ENCODE results near the gene SDR42E1. TPM values are rescaled to one million over a fixed set of nuclear protein-coding genes. Genes with fewer than 3 reads are reported as not detected.

Gene SDR42E1
- total RNA-seq, 1 experiment from 2014 or later: 4.4 TPM

- Histone ChIP-seq H3K9me2 (replicated peaks; ENCODE audit: insufficient read depth, low read length) (no peaks in the 10 kb centered on the region), H3K4me2 (ENCODE audit: low read depth, low read length, poor library complexity, severe bottlenecking) (no peak overlapping the region), H3K36me3 (ENCODE audit: insufficient read depth, low read length) (no peaks in the 10 kb centered on the region), H3K4me1 (ENCODE audit: low read length) (no peaks in the 10 kb centered on the region), H3K9ac (ENCODE audit: low read length) (no peak overlapping the region), H3K4me3 (ENCODE audit: low read length) (no peak overlapping the region), H3K27ac (ENCODE audit: low read length) (no peak overlapping the region), H3K9me3 (ENCODE audit: low read length) (no peaks in the 10 kb centered on the region), H2AFZ (ENCODE audit: low read length) (no peak overlapping the region), H4K20me1 (ENCODE audit: insufficient read depth, low read depth, low read length) (no peaks in the 10 kb centered on the region; the same call in 1 of the 2 replicates), H3K79me2 (ENCODE audit: low read length) (no peaks in the 10 kb centered on the region), H3K27me3 (ENCODE audit: low read length) (no peaks in the 10 kb centered on the region)
- no peak for DNase-seq
Measured at GRCh38 chr16:82033683-82034300, 22.5 kb upstream of the SDR42E1 start.

- Histone ChIP-seq H4K20me1 (ENCODE audit: insufficient read depth, low read depth, low read length) (no peaks in the 10 kb centered on the region; the same call in 1 of the 2 replicates), H3K4me3 (ENCODE audit: low read length) (no peak overlapping the region), H3K9ac (ENCODE audit: low read length) (no peak overlapping the region), H3K27me3 (ENCODE audit: low read length) (no peaks in the 10 kb centered on the region), H3K36me3 (ENCODE audit: insufficient read depth, low read length) (no peaks in the 10 kb centered on the region), H3K4me2 (ENCODE audit: low read depth, low read length, poor library complexity, severe bottlenecking) (no peak overlapping the region), H3K27ac (ENCODE audit: low read length) (no peak overlapping the region), H3K9me2 (replicated peaks; ENCODE audit: insufficient read depth, low read length) (no peaks in the 10 kb centered on the region), H3K79me2 (ENCODE audit: low read length) (no peaks in the 10 kb centered on the region), H3K4me1 (ENCODE audit: low read length) (no peaks in the 10 kb centered on the region), H2AFZ (ENCODE audit: low read length) (no peak overlapping the region), H3K9me3 (ENCODE audit: low read length) (no peaks in the 10 kb centered on the region)
- DNase-seq: no peak
Measured at GRCh38 chr16:82033006-82033405, 21.7 kb upstream of the SDR42E1 start.

GRCh38 chr16:82031116-82032084 is 20.1 kb upstream of the SDR42E1 start:
- H2AFZ ChIP-seq (ENCODE audit: low read length): no peak overlapping the region
- H3K4me1 ChIP-seq (ENCODE audit: low read length): no peaks in the 10 kb centered on the region
- no peaks in the 10 kb centered on the region for H3K27me3 ChIP-seq (ENCODE audit: low read length)
- no peaks in the 10 kb centered on the region; the same call in 1 of the 2 replicates for H4K20me1 ChIP-seq (ENCODE audit: insufficient read depth, low read depth, low read length)
- no peak overlapping the region for H3K9ac ChIP-seq (ENCODE audit: low read length)
- H3K4me3 ChIP-seq (ENCODE audit: low read length): no peak overlapping the region
- no peaks in the 10 kb centered on the region for H3K36me3 ChIP-seq (ENCODE audit: insufficient read depth, low read length)
- no peak overlapping the region for H3K4me2 ChIP-seq (ENCODE audit: low read depth, low read length, poor library complexity, severe bottlenecking)
- H3K79me2 ChIP-seq (ENCODE audit: low read length): no peaks in the 10 kb centered on the region
- no peaks in the 10 kb centered on the region for H3K9me2 ChIP-seq (replicated peaks; ENCODE audit: insufficient read depth, low read length)
- no peaks in the 10 kb centered on the region for H3K9me3 ChIP-seq (ENCODE audit: low read length)
- peak; percentile 52 for DNase-seq
- H3K27ac ChIP-seq (ENCODE audit: low read length): no peak overlapping the region

- Histone ChIP-seq H3K9ac (ENCODE audit: low read length) (no peak overlapping the region), H3K9me3 (ENCODE audit: low read length) (no peaks in the 10 kb centered on the region), H4K20me1 (ENCODE audit: insufficient read depth, low read depth, low read length) (no peaks in the 10 kb centered on the region)
Measured at GRCh38 chr16:82027629-82028064, 16.4 kb upstream of the SDR42E1 start.

GRCh38 chr16:82024883-82025282 is 13.6 kb upstream of the SDR42E1 start:
- Histone ChIP-seq H2AFZ (ENCODE audit: low read length) (no peak overlapping the region), H3K9ac (ENCODE audit: low read length) (no peak overlapping the region), H3K9me2 (replicated peaks; ENCODE audit: insufficient read depth, low read length) (no peaks in the 10 kb centered on the region), H3K79me2 (ENCODE audit: low read length) (no peaks in the 10 kb centered on the region), H3K27me3 (ENCODE audit: low read length) (no peaks in the 10 kb centered on the region), H4K20me1 (ENCODE audit: insufficient read depth, low read depth, low read length) (no peaks in the 10 kb centered on the region), H3K4me3 (ENCODE audit: low read length) (no peak overlapping the region), H3K4me2 (ENCODE audit: low read depth, low read length, poor library complexity, severe bottlenecking) (no peak overlapping the region), H3K4me1 (ENCODE audit: low read length) (no peaks in the 10 kb centered on the region), H3K36me3 (ENCODE audit: insufficient read depth, low read length) (no peaks in the 10 kb centered on the region), H3K27ac (ENCODE audit: low read length) (no peak overlapping the region), H3K9me3 (ENCODE audit: low read length) (no peaks in the 10 kb centered on the region)
- DNase-seq: no peak

More at GRCh38 chr16:82027629-82028064, 16.4 kb upstream of the SDR42E1 start:
- H3K4me1 ChIP-seq (ENCODE audit: low read length): no peaks in the 10 kb centered on the region
- H3K27ac ChIP-seq (ENCODE audit: low read length): no peak overlapping the region
- no peaks in the 10 kb centered on the region for H3K9me2 ChIP-seq (replicated peaks; ENCODE audit: insufficient read depth, low read length)
- H2AFZ ChIP-seq (ENCODE audit: low read length): no peak overlapping the region
- DNase-seq: no peak
- H3K27me3 ChIP-seq (ENCODE audit: low read length): no peaks in the 10 kb centered on the region
- H3K4me2 ChIP-seq (ENCODE audit: low read depth, low read length, poor library complexity, severe bottlenecking): no peak overlapping the region
- no peaks in the 10 kb centered on the region for H3K36me3 ChIP-seq (ENCODE audit: insufficient read depth, low read length)
- no peak overlapping the region for H3K4me3 ChIP-seq (ENCODE audit: low read length)
- H3K79me2 ChIP-seq (ENCODE audit: low read length): no peaks in the 10 kb centered on the region

GRCh38 chr16:82024316-82024715 is 13.0 kb upstream of the SDR42E1 start:
- Histone ChIP-seq H3K4me2 (ENCODE audit: low read depth, low read length, poor library complexity, severe bottlenecking) (no peak overlapping the region), H3K27ac (ENCODE audit: low read length) (no peak overlapping the region), H3K36me3 (ENCODE audit: insufficient read depth, low read length) (no peaks in the 10 kb centered on the region), H3K27me3 (ENCODE audit: low read length) (no peaks in the 10 kb centered on the region), H3K79me2 (ENCODE audit: low read length) (no peaks in the 10 kb centered on the region), H3K9me3 (ENCODE audit: low read length) (no peaks in the 10 kb centered on the region), H3K9me2 (replicated peaks; ENCODE audit: insufficient read depth, low read length) (no peaks in the 10 kb centered on the region), H4K20me1 (ENCODE audit: insufficient read depth, low read depth, low read length) (no peaks in the 10 kb centered on the region), H3K9ac (ENCODE audit: low read length) (no peak overlapping the region), H3K4me1 (ENCODE audit: low read length) (no peaks in the 10 kb centered on the region), H2AFZ (ENCODE audit: low read length) (no peak overlapping the region), H3K4me3 (ENCODE audit: low read length) (no peak overlapping the region)
- no peak for DNase-seq

- no peak overlapping the region for H3K9ac ChIP-seq (ENCODE audit: low read length)
- no peak overlapping the region for H3K4me2 ChIP-seq (ENCODE audit: low read depth, low read length, poor library complexity, severe bottlenecking)
- no peaks in the 10 kb centered on the region for H4K20me1 ChIP-seq (ENCODE audit: insufficient read depth, low read depth, low read length)
- no peaks in the 10 kb centered on the region for H3K9me2 ChIP-seq (replicated peaks; ENCODE audit: insufficient read depth, low read length)
- H3K4me3 ChIP-seq (ENCODE audit: low read length): no peak overlapping the region
- H3K9me3 ChIP-seq (ENCODE audit: low read length): no peaks in the 10 kb centered on the region
- no peaks in the 10 kb centered on the region for H3K4me1 ChIP-seq (ENCODE audit: low read length)
- H3K36me3 ChIP-seq (ENCODE audit: insufficient read depth, low read length): no peaks in the 10 kb centered on the region
- DNase-seq: no peak
- no peaks in the 10 kb centered on the region for H3K79me2 ChIP-seq (ENCODE audit: low read length)
- no peaks in the 10 kb centered on the region for H3K27me3 ChIP-seq (ENCODE audit: low read length)
- no peak overlapping the region for H3K27ac ChIP-seq (ENCODE audit: low read length)
- H2AFZ ChIP-seq (ENCODE audit: low read length): no peak overlapping the region
Measured at GRCh38 chr16:82023206-82023605, 11.9 kb upstream of the SDR42E1 start.

- H3K4me3 ChIP-seq (ENCODE audit: low read length): no peak overlapping the region
- H3K27ac ChIP-seq (ENCODE audit: low read length): no peak overlapping the region
- H4K20me1 ChIP-seq (ENCODE audit: insufficient read depth, low read depth, low read length): no peaks in the 10 kb centered on the region
- H3K27me3 ChIP-seq (ENCODE audit: low read length): no peaks in the 10 kb centered on the region
- H2AFZ ChIP-seq (ENCODE audit: low read length): no peak overlapping the region
- H3K9ac ChIP-seq (ENCODE audit: low read length): no peak overlapping the region
- no peak for DNase-seq
- no peaks in the 10 kb centered on the region for H3K4me1 ChIP-seq (ENCODE audit: low read length)
- H3K9me3 ChIP-seq (ENCODE audit: low read length): no peaks in the 10 kb centered on the region
- H3K4me2 ChIP-seq (ENCODE audit: low read depth, low read length, poor library complexity, severe bottlenecking): no peak overlapping the region
- no peaks in the 10 kb centered on the region for H3K36me3 ChIP-seq (ENCODE audit: insufficient read depth, low read length)
- H3K9me2 ChIP-seq (replicated peaks; ENCODE audit: insufficient read depth, low read length): no peaks in the 10 kb centered on the region
- H3K79me2 ChIP-seq (ENCODE audit: low read length): no peaks in the 10 kb centered on the region
Measured at GRCh38 chr16:82020051-82020450, 8.8 kb upstream of the SDR42E1 start.
